Measurements from ENCODE around the gene MAPK1.
"Not testable (repeated sequence)": the region's sequence is repeated elsewhere in the genome, so short reads cannot be mapped to it uniquely, and the experiment has no call there.

The MAPK1 gene

GRCh38 chr22:21718499-21718898 is 148.9 kb downstream of the MAPK1 start:
- TF ChIP-seq POLR2A (IDR thresholded peaks at IDR 0.05; ENCODE audit: low read depth, low read length) (no peak), POLR2AphosphoS5 (IDR thresholded peaks at IDR 0.05; ENCODE audit: low read depth, low read length) (no peak), TAF1 (IDR thresholded peaks at IDR 0.05; ENCODE audit: borderline replicate concordance, low read depth, low read length) (no peak)
- FAIRE-seq (no peak), DNase-seq (ENCODE audit: insufficient read length) (no peak)

DNA sequence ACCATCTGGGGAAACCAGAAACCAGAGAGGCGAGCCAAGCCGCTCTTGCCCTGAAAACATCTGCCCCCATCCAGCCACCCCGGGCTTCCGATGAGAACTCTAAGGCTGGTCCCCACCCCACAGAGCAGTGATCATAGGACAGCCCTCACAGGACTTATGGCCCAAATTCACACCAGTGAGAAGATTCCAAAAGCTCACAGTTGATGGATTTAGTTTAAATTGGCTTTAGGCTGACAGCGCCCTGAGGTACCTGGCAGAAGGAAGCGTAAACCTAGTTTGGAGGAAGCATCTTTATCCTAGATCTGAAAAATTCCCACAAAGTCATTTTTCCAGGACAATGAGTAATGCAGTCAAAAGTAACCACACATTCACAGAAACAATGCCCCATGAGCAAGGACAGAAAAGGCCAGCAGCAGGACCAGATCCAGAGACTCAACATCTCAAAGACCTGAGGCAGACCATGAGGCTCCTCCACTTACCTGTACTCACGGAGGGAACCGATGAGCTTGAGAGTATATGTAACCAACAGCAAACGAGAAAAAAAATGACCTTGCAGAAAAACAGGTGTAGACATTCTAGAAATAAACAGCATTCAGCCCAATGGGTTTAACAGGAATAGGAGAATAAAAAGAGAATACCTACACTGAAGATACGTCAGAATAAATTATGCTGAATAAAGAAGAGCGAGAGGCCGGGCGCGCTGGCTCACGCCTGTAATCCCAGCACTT is 150.9 kb downstream of the MAPK1 start:
- DNase-seq (ENCODE audit: insufficient read length); FAIRE-seq: not testable (repeated sequence)

- DNase-seq (ENCODE audit: insufficient read length) (no peak), FAIRE-seq (no peak)
- TF ChIP-seq POLR2AphosphoS5 (IDR thresholded peaks at IDR 0.05; ENCODE audit: low read depth, low read length) (no peak), TAF1 (IDR thresholded peaks at IDR 0.05; ENCODE audit: borderline replicate concordance, low read depth, low read length) (no peak), POLR2A (IDR thresholded peaks at IDR 0.05; ENCODE audit: low read depth, low read length) (no peak)
Observed at GRCh38 chr22:21714786-21715185, 152.7 kb downstream of the MAPK1 start.

GRCh38 chr22:21714059-21714770 is 153.2 kb downstream of the MAPK1 start:
- no peak for FAIRE-seq
- no peak for DNase-seq (ENCODE audit: insufficient read length)

GRCh38 chr22:21713428-21714058 is 153.9 kb downstream of the MAPK1 start:
- TF ChIP-seq POLR2A (IDR thresholded peaks at IDR 0.05; ENCODE audit: low read depth, low read length) (no peak), TAF1 (IDR thresholded peaks at IDR 0.05; ENCODE audit: borderline replicate concordance, low read depth, low read length) (no peak), POLR2AphosphoS5 (IDR thresholded peaks at IDR 0.05; ENCODE audit: low read depth, low read length) (no peak)
- FAIRE-seq (no peak), DNase-seq (ENCODE audit: insufficient read length) (no peak)

More at GRCh38 chr22:21714059-21714770, 153.2 kb downstream of the MAPK1 start:
- TF ChIP-seq POLR2AphosphoS5 (IDR thresholded peaks at IDR 0.05; ENCODE audit: low read depth, low read length) (no peak), TAF1 (IDR thresholded peaks at IDR 0.05; ENCODE audit: borderline replicate concordance, low read depth, low read length) (no peak), POLR2A (IDR thresholded peaks at IDR 0.05; ENCODE audit: low read depth, low read length) (no peak)

DNA sequence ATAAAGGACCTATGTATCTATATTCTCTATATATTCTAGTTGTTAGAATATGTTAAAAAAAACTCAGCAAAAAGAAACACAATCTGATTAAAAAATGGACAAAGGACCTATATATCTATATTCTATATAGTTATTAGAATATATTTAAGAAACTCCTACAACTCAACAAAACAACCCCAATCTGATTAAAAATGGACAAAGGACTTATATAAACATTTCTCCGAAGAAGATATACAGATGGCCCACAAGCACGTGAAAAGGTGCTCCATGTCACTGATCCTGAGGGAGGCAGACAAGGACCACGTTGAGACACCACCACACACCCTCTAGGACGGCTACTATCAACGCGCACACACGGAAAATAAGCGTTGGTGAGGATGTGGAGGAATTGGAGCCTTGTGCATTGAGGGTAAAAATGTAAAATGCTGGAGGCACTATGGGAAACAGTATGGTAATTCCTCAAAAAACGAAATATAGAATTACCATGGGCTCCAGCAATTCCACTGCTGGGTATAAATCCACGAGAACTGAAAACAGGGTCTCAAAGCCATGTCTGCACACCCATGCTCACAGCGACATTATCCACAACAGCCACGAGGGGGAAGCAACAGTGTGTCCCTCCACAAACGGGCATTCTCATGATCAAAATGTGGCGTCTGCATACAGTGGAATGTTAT is 154.6 kb downstream of the MAPK1 start:
- TF ChIP-seq POLR2A (IDR thresholded peaks at IDR 0.05; ENCODE audit: low read depth, low read length) = no peak
- TF ChIP-seq POLR2AphosphoS5 (IDR thresholded peaks at IDR 0.05; ENCODE audit: low read depth, low read length) = no peak
- TF ChIP-seq TAF1 (IDR thresholded peaks at IDR 0.05; ENCODE audit: borderline replicate concordance, low read depth, low read length) = no peak
- FAIRE-seq = peak; percentile 87
- DNase-seq (ENCODE audit: insufficient read length) = no peak

GRCh38 chr22:21711851-21712250 is 155.6 kb downstream of the MAPK1 start:
- FAIRE-seq = no peak
- DNase-seq (ENCODE audit: insufficient read length) = no peak
- TF ChIP-seq POLR2A (IDR thresholded peaks at IDR 0.05; ENCODE audit: low read depth, low read length) = no peak
- no peak for TF ChIP-seq POLR2AphosphoS5 (IDR thresholded peaks at IDR 0.05; ENCODE audit: low read depth, low read length)
- no peak for TF ChIP-seq TAF1 (IDR thresholded peaks at IDR 0.05; ENCODE audit: borderline replicate concordance, low read depth, low read length)

DNA sequence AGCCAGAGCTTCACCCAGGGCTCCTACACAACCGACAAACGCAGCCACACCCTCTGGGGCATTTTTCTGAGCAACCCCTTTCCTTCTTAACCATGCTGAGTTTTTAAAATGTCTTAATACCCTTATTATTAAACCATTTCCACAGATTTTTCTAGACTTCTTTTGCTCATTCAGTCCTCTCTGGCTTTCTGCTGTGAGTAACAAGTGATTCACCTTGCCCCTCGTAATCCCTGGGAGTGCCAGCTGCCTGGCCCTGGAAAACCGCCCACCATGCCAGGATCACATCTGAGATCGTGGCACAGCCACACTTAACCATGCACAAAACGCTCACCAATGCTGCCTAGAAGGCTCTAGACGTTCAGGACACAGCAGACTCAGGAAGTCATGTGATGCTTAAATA is 157.3 kb downstream of the MAPK1 start:
- no peak for FAIRE-seq
- TF ChIP-seq POLR2AphosphoS5 (IDR thresholded peaks at IDR 0.05; ENCODE audit: low read depth, low read length) (no peak), TAF1 (IDR thresholded peaks at IDR 0.05; ENCODE audit: borderline replicate concordance, low read depth, low read length) (no peak), POLR2A (IDR thresholded peaks at IDR 0.05; ENCODE audit: low read depth, low read length) (no peak)
- DNase-seq (ENCODE audit: insufficient read length) = no peak

- TF ChIP-seq POLR2AphosphoS5 (IDR thresholded peaks at IDR 0.05; ENCODE audit: low read depth, low read length) (no peak), TAF1 (IDR thresholded peaks at IDR 0.05; ENCODE audit: borderline replicate concordance, low read depth, low read length) (no peak), POLR2A (IDR thresholded peaks at IDR 0.05; ENCODE audit: low read depth, low read length) (no peak)
- DNase-seq (ENCODE audit: insufficient read length) (no peak), FAIRE-seq (no peak)
Observed at GRCh38 chr22:21709688-21710087, 157.8 kb downstream of the MAPK1 start.

- TF ChIP-seq POLR2AphosphoS5 (IDR thresholded peaks at IDR 0.05; ENCODE audit: low read depth, low read length) (no peak), TAF1 (IDR thresholded peaks at IDR 0.05; ENCODE audit: borderline replicate concordance, low read depth, low read length) (no peak), POLR2A (IDR thresholded peaks at IDR 0.05; ENCODE audit: low read depth, low read length) (no peak)
- no peak for DNase-seq (ENCODE audit: insufficient read length)
- FAIRE-seq = no peak
Observed at GRCh38 chr22:21708960-21709359, 158.5 kb downstream of the MAPK1 start.

GRCh38 chr22:21707677-21708076 is 159.8 kb downstream of the MAPK1 start:
- DNase-seq (ENCODE audit: insufficient read length) (no peak), FAIRE-seq (no peak)
- TF ChIP-seq TAF1 (IDR thresholded peaks at IDR 0.05; ENCODE audit: borderline replicate concordance, low read depth, low read length) (no peak), POLR2A (IDR thresholded peaks at IDR 0.05; ENCODE audit: low read depth, low read length) (no peak), POLR2AphosphoS5 (IDR thresholded peaks at IDR 0.05; ENCODE audit: low read depth, low read length) (no peak)

All from GM12892 (cell line).